Stomach (tissue), 9 donors: ENCODE measurements around the gene BMP3. TPM values are rescaled to one million over a fixed set of nuclear protein-coding genes. Genes with fewer than 3 reads are reported as not detected.
A peak's percentile ranks its signal among the peaks of the same experiment; 100 is the strongest.

ENCODE experiments used
- DNase-seq, 2 donors: peaks; one replicate each; pipeline versions ENCODE4 v3.0.0 to v3.0.0-alpha.2; 2013 to 2019
- H3K27ac ChIP-seq, 5 donors: fragments of 200-600 bp in 4 of 5; sonication (generic) in 4 of 5; one replicate each; pipeline ENCODE4 v1.5.1; 2013 to 2019; ENCODE audit warnings: mild to moderate bottlenecking in 1 of 5, moderate library complexity in 1 of 5
- H3K27me3 ChIP-seq, 3 donors: fragments of 200-600 bp; sonication (generic); one replicate each; pipeline ENCODE4 v1.5.1; 2017 to 2019; ENCODE audit warnings: mixed run types in 1 of 3
- H3K36me3 ChIP-seq, 4 donors: fragments of 200-600 bp; sonication (generic); 1 replicate in 3 of 4; 2 replicates in 1 of 4; pipeline ENCODE4 v1.5.1; 2016 to 2019
- H3K4me1 ChIP-seq, 4 donors: fragments of 200-600 bp; sonication (generic); one replicate each; pipeline ENCODE4 v1.5.1; 2016 to 2019
- H3K4me3 ChIP-seq, 4 donors: fragments of 200-600 bp; sonication (generic) in 3 of 4; one replicate each; pipeline ENCODE4 v1.5.1; 2016 to 2019; ENCODE audit warnings: mild to moderate bottlenecking in 1 of 4
- H3K9me3 ChIP-seq, 4 donors: fragments of 200-600 bp; sonication (generic); one replicate each; pipeline ENCODE4 v1.5.1; 2016 to 2019
- EP300 ChIP-seq: sonication (generic); formaldehyde crosslinking; IDR thresholded peaks from one replicate; pipeline ENCODE4 v1.6.1; 2017; ENCODE audit warnings: antibody characterized with exemption
- POLR2A ChIP-seq, 4 donors: fragments of 450-650 bp; IDR thresholded peaks; one replicate each; pipeline ENCODE4 v1.6.1; 2016; ENCODE audit warnings: antibody characterized with exemption in 4 of 4, control low read depth in 2 of 4, mild to moderate bottlenecking in 1 of 4, moderate library complexity in 1 of 4
- POLR2AphosphoS5 ChIP-seq, 3 donors: sonication (generic); formaldehyde crosslinking; IDR thresholded peaks; one replicate each; pipeline ENCODE4 v1.6.1; 2016; ENCODE audit warnings: antibody characterized with exemption in 3 of 3
- WGBS, 5 donors: extraction: QIAGEN DNeasy Blood & Tissue Kit in 3 of 5; methylation state at CpG; one replicate each; pipeline versions ENCODE4 v1.1.5 to v1.1.7; 2013 to 2018; 5-methylcytosine and 5-hydroxymethylcytosine counted together
- intact Hi-C: fragments of 100-400 bp; cut with DNase I; formaldehyde crosslinking; loops from one replicate; pipeline ENCODE4 v1.15.1; 2023; ENCODE audit warnings: low total_unique reads
- polyA plus RNA-seq, 3 donors: library from polyadenylated mRNA; stranded (reverse); fragments of 200-250 nt; gene quantifications; one replicate each; pipeline ENCODE4 v1.2.3, GENCODE V29; 2013
- total RNA-seq, 5 donors: library from RNA; depleted of rRNA; stranded (reverse); fragments of >200 nt; gene quantifications; one replicate each; pipeline versions ENCODE4 v1.1.0 to v1.2.3, GENCODE V29; 2014 to 2016
- TF ChIP-seq, protein P1 (sequence below), 7 experiments: fragments of 450-650 bp in 4 of 7; fragments of 200-600 bp in 3 of 7; sonication (generic) in 3 of 7; IDR thresholded peaks; one replicate each; pipeline ENCODE4 v1.5.1; 2016 to 2019; ENCODE audit warnings: antibody characterized with exemption in 7 of 7, control low read depth in 2 of 7, mild to moderate bottlenecking in 1 of 7
- donor health status: healthy with polysubstance abuse.
- donor health status: Bipolar disorder and iron deficiency.
- donor health status: healthy.

The BMP3 gene
- total and polyA plus RNA-seq, 8 donors: 0.15 to 36.9 (median 2.3) TPM; not detected in 1

DNA sequence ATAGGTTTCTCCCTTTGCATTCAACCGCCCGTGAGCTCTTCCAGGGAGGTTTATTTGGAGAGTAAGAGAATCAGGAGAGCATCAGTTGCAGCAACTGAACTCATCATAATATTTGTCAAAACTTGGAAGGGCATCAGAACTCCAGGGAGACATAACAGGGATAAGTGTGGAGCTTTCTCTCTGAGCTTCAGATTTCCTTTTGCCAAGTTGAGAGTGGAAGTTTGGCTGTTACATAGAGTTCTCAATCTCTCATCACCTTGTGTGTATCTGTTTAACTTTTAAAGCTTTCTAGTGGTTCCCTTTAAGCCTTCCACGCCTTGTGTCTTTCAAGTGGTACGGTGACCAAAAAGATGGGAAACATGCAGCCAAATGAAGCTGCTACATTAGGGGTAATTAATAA is 18.8 kb downstream of the BMP3 start:
- intact Hi-C loops: no loop called here
- H3K4me3 ChIP-seq: no peak overlapping the region
- H3K27me3 ChIP-seq: peaks cover 0 to 7% (median 0%) of the 10 kb centered on the region in 3 donors
- 72 to 91% (median 76%) methylated on average over 4 of the region's 4 CpGs for WGBS, 5 donors
- no peaks in the 10 kb centered on the region for H3K9me3 ChIP-seq
- no peaks in the 10 kb centered on the region for H3K36me3 ChIP-seq
- peaks cover 0 to 18% (median 0%) of the 10 kb centered on the region in 4 donors for H3K4me1 ChIP-seq
- TF ChIP-seq EP300: no peak
- no peak for TF ChIP-seq POLR2A (IDR thresholded peaks at IDR 0.05)
- TF ChIP-seq, protein P1, sequence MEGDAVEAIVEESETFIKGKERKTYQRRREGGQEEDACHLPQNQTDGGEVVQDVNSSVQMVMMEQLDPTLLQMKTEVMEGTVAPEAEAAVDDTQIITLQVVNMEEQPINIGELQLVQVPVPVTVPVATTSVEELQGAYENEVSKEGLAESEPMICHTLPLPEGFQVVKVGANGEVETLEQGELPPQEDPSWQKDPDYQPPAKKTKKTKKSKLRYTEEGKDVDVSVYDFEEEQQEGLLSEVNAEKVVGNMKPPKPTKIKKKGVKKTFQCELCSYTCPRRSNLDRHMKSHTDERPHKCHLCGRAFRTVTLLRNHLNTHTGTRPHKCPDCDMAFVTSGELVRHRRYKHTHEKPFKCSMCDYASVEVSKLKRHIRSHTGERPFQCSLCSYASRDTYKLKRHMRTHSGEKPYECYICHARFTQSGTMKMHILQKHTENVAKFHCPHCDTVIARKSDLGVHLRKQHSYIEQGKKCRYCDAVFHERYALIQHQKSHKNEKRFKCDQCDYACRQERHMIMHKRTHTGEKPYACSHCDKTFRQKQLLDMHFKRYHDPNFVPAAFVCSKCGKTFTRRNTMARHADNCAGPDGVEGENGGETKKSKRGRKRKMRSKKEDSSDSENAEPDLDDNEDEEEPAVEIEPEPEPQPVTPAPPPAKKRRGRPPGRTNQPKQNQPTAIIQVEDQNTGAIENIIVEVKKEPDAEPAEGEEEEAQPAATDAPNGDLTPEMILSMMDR (IDR thresholded peaks at IDR 0.05): no peak
- no peak for TF ChIP-seq POLR2AphosphoS5 (IDR thresholded peaks at IDR 0.05)
- no peak overlapping the region for H3K27ac ChIP-seq
- DNase-seq: peak in 1 of 2 donors; percentile 52

DNA sequence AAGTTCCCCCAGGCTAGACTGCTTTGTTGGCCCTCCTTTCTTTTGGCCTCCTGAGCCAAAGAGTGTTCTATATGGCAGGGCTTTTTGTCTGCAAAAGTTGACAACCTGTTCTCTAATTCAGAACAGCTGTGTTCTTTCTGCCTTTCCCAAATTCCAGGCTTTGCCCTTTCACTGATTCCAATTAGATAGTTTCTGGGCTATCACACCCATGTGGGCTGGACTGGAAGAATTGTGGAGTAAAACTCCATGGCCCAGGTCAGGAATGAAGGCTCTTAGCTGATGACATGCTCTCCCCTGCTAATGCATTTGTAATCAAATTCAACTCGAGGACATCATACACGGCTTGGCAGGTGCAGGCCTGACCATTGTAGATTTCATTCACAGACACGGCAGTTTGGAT is 19.4 kb downstream of the BMP3 start:
- Histone ChIP-seq H3K36me3 (no peaks in the 10 kb centered on the region), H3K27ac (no peak overlapping the region), H3K27me3 (peaks cover 0 to 7% (median 0%) of the 10 kb centered on the region in 3 donors), H3K4me3 (no peak overlapping the region), H3K4me1 (peaks cover 0 to 18% (median 0%) of the 10 kb centered on the region in 4 donors), H3K9me3 (no peaks in the 10 kb centered on the region)
- no peak for TF ChIP-seq POLR2AphosphoS5 (IDR thresholded peaks at IDR 0.05)
- no peak for TF ChIP-seq POLR2A (IDR thresholded peaks at IDR 0.05)
- TF ChIP-seq, protein P1 (IDR thresholded peaks at IDR 0.05): no peak
- TF ChIP-seq EP300: no peak
- DNase-seq: no peak
- intact Hi-C loops: no loop called here
- WGBS, 5 donors: 24 to 43% (median 35%) methylated on average over 3 of the region's 3 CpGs

DNA sequence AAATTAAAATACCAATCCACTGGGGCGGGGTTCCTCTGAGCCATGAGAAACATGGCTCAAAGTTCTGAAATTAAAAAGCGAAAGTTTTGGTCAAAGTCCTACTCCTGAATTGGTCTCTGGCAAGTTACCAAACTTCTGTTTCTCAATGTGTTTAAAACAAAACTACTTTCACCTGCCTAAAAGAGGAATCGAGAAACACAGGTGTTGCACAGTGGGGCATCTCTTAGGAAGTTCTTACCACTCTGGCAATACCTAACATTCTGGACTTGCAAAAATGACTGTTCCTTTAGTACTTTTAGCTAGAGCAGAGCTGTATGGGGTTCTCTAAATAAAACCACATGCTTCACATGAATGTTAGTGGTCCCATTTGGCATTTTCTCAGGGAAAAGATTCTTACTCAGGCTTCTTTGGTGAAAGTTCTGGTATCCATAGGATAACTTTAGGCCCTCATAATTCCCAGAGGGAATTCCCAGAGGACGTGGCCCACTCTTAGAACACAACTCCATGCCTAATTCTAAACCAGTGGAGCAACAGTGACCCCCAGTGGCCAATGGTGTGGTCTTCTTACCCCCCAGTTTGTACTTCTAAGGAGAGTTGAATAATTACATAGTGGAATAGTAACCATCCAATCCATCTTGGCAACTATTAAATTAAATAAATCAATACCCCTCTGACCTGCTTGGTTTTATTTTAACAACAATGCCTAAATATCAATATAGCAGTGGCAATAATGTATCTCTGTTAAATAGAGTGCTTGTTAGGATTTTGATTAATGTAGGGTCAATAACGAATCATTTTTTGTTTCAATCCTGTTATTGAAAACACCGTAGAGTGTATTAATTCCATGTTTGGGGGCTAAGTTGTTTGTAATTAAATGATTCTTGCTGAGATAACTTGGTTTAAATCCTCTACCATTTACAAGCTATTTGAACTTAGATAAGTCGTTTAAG is 21.9 kb downstream of the BMP3 start:
- WGBS, 5 donors: 46 to 57% (median 50%) methylated on average over 7 of the region's 7 CpGs
- peaks cover 0 to 18% (median 0%) of the 10 kb centered on the region in 4 donors for H3K4me1 ChIP-seq
- no peaks in the 10 kb centered on the region for H3K36me3 ChIP-seq
- intact Hi-C loops: no loop called here
- TF ChIP-seq, protein P1 (IDR thresholded peaks at IDR 0.05): peak in 5 of 7 experiments; percentile 35 to 53 (median 41)
- TF ChIP-seq POLR2AphosphoS5 (IDR thresholded peaks at IDR 0.05): no peak
- DNase-seq: peak; percentile 52 to 88
- H3K9me3 ChIP-seq: no peaks in the 10 kb centered on the region
- no peak overlapping the region for H3K4me3 ChIP-seq
- no peak overlapping the region for H3K27ac ChIP-seq
- H3K27me3 ChIP-seq: no peaks in the 10 kb centered on the region

DNA sequence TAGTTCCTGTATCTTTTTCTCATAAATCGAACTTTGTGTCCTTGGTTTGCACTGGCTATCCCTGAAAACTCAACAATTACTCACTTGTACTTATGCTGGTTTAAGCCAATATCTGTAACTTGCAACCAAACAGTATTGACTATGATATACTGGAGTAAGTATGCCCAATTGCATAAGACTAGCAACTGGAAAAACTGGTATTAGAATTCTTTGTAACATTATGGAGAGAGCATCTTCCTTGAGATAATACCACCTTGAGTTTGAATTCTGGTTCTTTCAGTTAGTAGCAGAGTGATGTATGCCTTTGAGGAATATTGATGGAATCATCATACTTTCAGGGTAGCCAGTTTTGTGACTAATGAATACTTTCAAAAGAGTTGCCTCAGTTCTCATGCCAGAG is 28.1 kb downstream of the BMP3 start:
- no peak for DNase-seq
- TF ChIP-seq POLR2A (IDR thresholded peaks at IDR 0.05) (no peak), POLR2AphosphoS5 (IDR thresholded peaks at IDR 0.05) (no peak), EP300 (no peak)
- WGBS, 5 donors: 40 to 91% (median 62%) methylated on average over 1 of the region's 1 CpG
- H3K4me3 ChIP-seq: no peak overlapping the region
- no peak overlapping the region for H3K27ac ChIP-seq
- intact Hi-C loops: no loop called here
- no peaks in the 10 kb centered on the region for H3K9me3 ChIP-seq
- no peaks in the 10 kb centered on the region for H3K36me3 ChIP-seq
- no peaks in the 10 kb centered on the region for H3K27me3 ChIP-seq
- no peaks in the 10 kb centered on the region for H3K4me1 ChIP-seq
